HepG2 (cell line): ENCODE measurements around the gene WDR89. TPM values are rescaled to one million over a fixed set of nuclear protein-coding genes. Genes with fewer than 3 reads are reported as not detected.

Source experiments
- HES4 ChIP-seq: sonication (generic); formaldehyde crosslinking; IDR thresholded peaks from 2 replicates; pipeline ENCODE4 v1.9.0; 2021; ENCODE audit warnings: mild to moderate bottlenecking, missing genetic modification reagents, borderline replicate concordance
- HOXA5 ChIP-seq: sonication (generic); formaldehyde crosslinking; IDR thresholded peaks from 2 replicates; pipeline ENCODE4 v1.4.0; 2020; ENCODE audit warnings: missing genetic modification reagents
- HOXD1 ChIP-seq: sonication (generic); formaldehyde crosslinking; IDR thresholded peaks from 2 replicates; pipeline ENCODE4 v1.5.0; 2020; ENCODE audit warnings: missing genetic modification reagents
- KDM1A ChIP-seq: IDR thresholded peaks from 2 replicates; pipeline ENCODE4 v1.6.1; 2016; ENCODE audit warnings: missing compliant biosample characterization
- KLF12 ChIP-seq: sonication (generic); formaldehyde crosslinking; IDR thresholded peaks from 2 replicates; pipeline ENCODE4 v1.4.0; 2020; ENCODE audit warnings: missing genetic modification reagents, borderline replicate concordance
- MYC ChIP-seq: sonication (generic); formaldehyde crosslinking; IDR thresholded peaks from 2 replicates; pipeline ENCODE4 v1.9.0; 2021; ENCODE audit warnings: missing genetic modification reagents, borderline replicate concordance
- NCOA5 ChIP-seq: sonication (generic); formaldehyde crosslinking; IDR thresholded peaks from 2 replicates; pipeline ENCODE4 v1.4.0; 2020; ENCODE audit warnings: missing genetic modification reagents
- NFYC ChIP-seq: IDR thresholded peaks from 2 replicates; pipeline ENCODE4 v1.6.1; 2016; ENCODE audit warnings: missing genetic modification reagents, missing compliant biosample characterization
- SCMH1 ChIP-seq: sonication (generic); formaldehyde crosslinking; IDR thresholded peaks from 2 replicates; pipeline ENCODE4 v1.9.0; 2021; ENCODE audit warnings: missing genetic modification reagents, mild to moderate bottlenecking, borderline replicate concordance
- SNAI1 ChIP-seq: sonication (generic); formaldehyde crosslinking; IDR thresholded peaks from 2 replicates; pipeline ENCODE4 v1.5.0; 2020; ENCODE audit warnings: mild to moderate bottlenecking, missing genetic modification reagents, borderline replicate concordance
- TCF12 ChIP-seq, 2 experiments: fragments of 450-650 bp in 1 of 2; sonication (generic) in 1 of 2; formaldehyde crosslinking in 1 of 2; IDR thresholded peaks; 2 replicates each; pipeline versions ENCODE4 v1.6.1 to v1.8.0; 2017 to 2022; ENCODE audit warnings: antibody characterized with exemption in 1 of 2, mild to moderate bottlenecking in 1 of 2, missing genetic modification reagents in 1 of 2, moderate library complexity in 1 of 2
- ZFX ChIP-seq: sonication (generic); formaldehyde crosslinking; IDR thresholded peaks from 2 replicates; pipeline ENCODE4 v1.4.0; 2020; ENCODE audit warnings: mild to moderate bottlenecking, low read depth, missing genetic modification reagents, moderate library complexity
- ZNF563 ChIP-seq: sonication (generic); formaldehyde crosslinking; IDR thresholded peaks from 2 replicates; pipeline ENCODE4 v1.8.0; 2022; ENCODE audit warnings: mild to moderate bottlenecking, moderate library complexity, missing genetic modification reagents
- ZNF766 ChIP-seq: sonication (generic); formaldehyde crosslinking; IDR thresholded peaks from 2 replicates; pipeline ENCODE4 v1.5.0; 2020; ENCODE audit warnings: missing genetic modification reagents, borderline replicate concordance
- ZNF781 ChIP-seq: sonication (generic); formaldehyde crosslinking; IDR thresholded peaks from 2 replicates; pipeline ENCODE4 v1.5.1; 2020; ENCODE audit warnings: borderline replicate concordance, mild to moderate bottlenecking, missing genetic modification reagents; ENCODE audit errors: not compliant biosample characterization
- polyA plus RNA-seq, 8 experiments: library from polyadenylated mRNA; depleted of rRNA in 3 of 8; stranded (reverse) in 7 of 8; unstranded in 1 of 8; fragments of >200 nt; fragmentation: Illumina TruSeq in 4 of 8; extraction: Trizol in 4 of 8; gene quantifications; 2 replicates each; pipeline versions ENCODE4 v1.2.1 to v1.2.3, GENCODE V29; 2011 to 2016; ENCODE audit warnings: low read depth in 4 of 8, missing spikeins in 1 of 8, mixed read lengths in 1 of 8; ENCODE audit not compliant: insufficient read depth in 1 of 8
- total RNA-seq, 5 experiments: library from RNA; depleted of rRNA; stranded (reverse); fragments of >200 nt; fragmentation: Illumina TruSeq; extraction: Trizol; gene quantifications; 2 replicates each; pipeline ENCODE4 v1.2.3, GENCODE V29; 2016; ENCODE audit warnings: low read depth in 1 of 5
- TF ChIP-seq, protein P1 (sequence below): sonication (generic); formaldehyde crosslinking; IDR thresholded peaks from 2 replicates; pipeline ENCODE4 v1.5.0; 2020; ENCODE audit warnings: missing genetic modification reagents
- TF ChIP-seq, protein P2 (sequence below): sonication (generic); formaldehyde crosslinking; IDR thresholded peaks from 2 replicates; pipeline ENCODE4 v1.8.1; 2023; ENCODE audit warnings: mild to moderate bottlenecking, moderate library complexity, missing genetic modification reagents

WDR89 gene
- total and polyA plus RNA-seq, 2 of the 13 experiments (the other 11 are each of a cell fraction or from before 2014, with no cell fraction given), result 5.2 to 20.1 TPM

DNA sequence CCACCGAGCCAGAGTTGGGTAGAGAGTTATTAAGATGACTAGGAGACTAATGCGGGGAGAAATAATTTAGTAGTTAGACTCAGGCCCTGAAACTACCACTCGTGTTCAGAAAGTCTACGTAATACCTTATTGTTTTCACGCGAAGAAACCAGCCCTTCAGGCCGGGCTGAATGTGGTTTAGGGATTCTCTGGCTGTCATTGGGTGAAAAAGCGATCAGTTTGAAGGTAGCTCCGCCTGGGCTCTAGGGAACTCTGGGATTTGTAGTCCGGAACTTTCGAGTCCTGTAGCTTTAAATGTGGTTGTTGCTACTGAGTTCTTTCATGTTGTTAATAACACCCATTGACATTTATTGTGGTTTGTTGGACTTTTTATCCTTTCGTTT is 549 bp upstream of the WDR89 start (continued):
- TF ChIP-seq, protein P1, sequence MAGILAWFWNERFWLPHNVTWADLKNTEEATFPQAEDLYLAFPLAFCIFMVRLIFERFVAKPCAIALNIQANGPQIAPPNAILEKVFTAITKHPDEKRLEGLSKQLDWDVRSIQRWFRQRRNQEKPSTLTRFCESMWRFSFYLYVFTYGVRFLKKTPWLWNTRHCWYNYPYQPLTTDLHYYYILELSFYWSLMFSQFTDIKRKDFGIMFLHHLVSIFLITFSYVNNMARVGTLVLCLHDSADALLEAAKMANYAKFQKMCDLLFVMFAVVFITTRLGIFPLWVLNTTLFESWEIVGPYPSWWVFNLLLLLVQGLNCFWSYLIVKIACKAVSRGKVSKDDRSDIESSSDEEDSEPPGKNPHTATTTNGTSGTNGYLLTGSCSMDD (CRISPR knock-in tag), result no peak
- TF ChIP-seq, protein P2, sequence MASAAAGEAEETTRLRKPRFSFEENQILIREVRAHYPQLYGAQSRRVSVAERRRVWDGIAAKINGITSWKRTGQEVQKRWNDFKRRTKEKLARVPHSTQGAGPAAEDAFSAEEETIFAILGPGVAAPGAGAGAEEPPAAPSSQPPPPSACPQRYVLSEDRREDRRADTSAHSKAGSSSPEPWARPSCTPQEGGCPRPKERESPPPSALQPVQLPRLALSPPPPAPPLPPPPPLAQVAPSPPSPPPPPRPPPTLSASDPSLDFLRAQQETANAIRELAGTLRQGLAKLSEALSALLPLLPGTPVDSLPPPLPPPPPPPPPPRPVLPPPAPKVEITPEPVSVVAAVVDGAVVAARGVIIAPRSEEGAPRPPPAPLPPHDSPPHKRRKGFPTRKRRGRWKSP (CRISPR knock-in tag), result no peak
- TF ChIP-seq KLF12, result no peak
- 0 out of 2 replicates have a peak, but pooled peaks have one; percentile 18 for TF ChIP-seq ZFX
- 0 out of 2 replicates have a peak, but pooled peaks have one; percentile 15 for TF ChIP-seq HOXD1 (CRISPR knock-in tag)
- no peak for TF ChIP-seq ZNF563 (CRISPR knock-in tag)
- TF ChIP-seq SCMH1, result no peak
- TF ChIP-seq SNAI1, result no peak
- no peak for TF ChIP-seq ZNF766 (CRISPR knock-in tag)
- TF ChIP-seq HES4 (CRISPR knock-in tag), result no peak
- peak; percentile 73 for TF ChIP-seq NFYC (CRISPR knock-in tag)
- TF ChIP-seq ZNF781 (CRISPR knock-in tag), result no peak
- TF ChIP-seq HOXA5 (CRISPR knock-in tag), result no peak; the same call in 1 of the 2 replicates
- no peak for TF ChIP-seq KDM1A
- TF ChIP-seq TCF12 (IDR thresholded peaks at IDR 0.05), result no peak
- no peak for TF ChIP-seq TCF12 (CRISPR knock-in tag; IDR thresholded peaks at IDR 0.05)
- no peak for TF ChIP-seq MYC (CRISPR knock-in tag)
- no peak for TF ChIP-seq NCOA5 (CRISPR knock-in tag)
